ENCODE results near the gene ARHGDIG.

- no peak for TF ChIP-seq POLR2AphosphoS5 (IDR thresholded peaks at IDR 0.05)
- TF ChIP-seq CTCF (IDR thresholded peaks at IDR 0.05), result no peak
- TF ChIP-seq POLR2A (IDR thresholded peaks at IDR 0.05), result no peak
- TF ChIP-seq EP300 (IDR thresholded peaks at IDR 0.05), result no peak
Observed at GRCh38 chr16:263182-263774, 17.1 kb upstream of the ARHGDIG start.

Data from sigmoid colon (tissue), 4 donors.